DOHH2 (cell line): Measurements from ENCODE around the gene KIF5C.

Experiments used
- EZH2phosphoT487 ChIP-seq: fragments of 200-600 bp; sonication (generic); IDR thresholded peaks from 2 replicates; pipeline ENCODE4 v1.6.1; 2017; ENCODE audit warnings: borderline replicate concordance, mild to moderate bottlenecking, antibody characterized with exemption, low read length, moderate library complexity, mixed read lengths
- TF ChIP-seq, protein P1 (sequence below): fragments of 200-600 bp; sonication (generic); IDR thresholded peaks from one replicate; pipeline ENCODE4 v1.5.1; 2014; ENCODE audit warnings: antibody characterized with exemption, mild to moderate bottlenecking, low read depth, low read length; ENCODE audit not compliant: poor library complexity, severe bottlenecking

DNA sequence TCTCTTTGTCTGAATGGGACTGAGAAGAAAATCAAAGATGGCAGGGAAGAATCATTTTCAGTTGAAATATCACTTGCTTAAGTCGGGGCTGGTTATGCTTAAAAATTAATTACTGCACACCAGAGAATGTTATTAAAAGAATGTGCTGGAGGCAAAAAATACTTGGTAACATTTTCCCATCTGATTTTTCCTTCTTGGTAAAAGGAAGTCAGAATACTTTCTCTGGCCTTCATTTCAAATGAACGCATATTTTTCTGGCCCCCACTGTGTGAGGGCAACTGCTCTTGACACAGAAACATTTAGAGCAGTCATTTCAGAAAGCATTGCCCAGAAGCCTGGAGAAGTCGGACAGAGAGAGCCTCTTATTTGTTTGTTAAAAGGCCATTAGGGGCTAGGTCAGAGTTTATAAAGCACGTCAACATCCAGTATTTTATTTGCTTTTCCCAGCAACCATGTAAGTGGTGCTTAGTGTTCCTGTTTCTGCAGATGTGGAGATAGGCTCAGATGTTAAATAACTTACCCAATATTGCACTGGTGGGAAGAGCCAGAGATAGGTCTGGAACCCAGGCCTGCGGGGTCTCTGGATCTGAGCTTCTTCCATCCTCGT, 130.5 kb downstream of the KIF5C start:
- TF ChIP-seq, protein P1, sequence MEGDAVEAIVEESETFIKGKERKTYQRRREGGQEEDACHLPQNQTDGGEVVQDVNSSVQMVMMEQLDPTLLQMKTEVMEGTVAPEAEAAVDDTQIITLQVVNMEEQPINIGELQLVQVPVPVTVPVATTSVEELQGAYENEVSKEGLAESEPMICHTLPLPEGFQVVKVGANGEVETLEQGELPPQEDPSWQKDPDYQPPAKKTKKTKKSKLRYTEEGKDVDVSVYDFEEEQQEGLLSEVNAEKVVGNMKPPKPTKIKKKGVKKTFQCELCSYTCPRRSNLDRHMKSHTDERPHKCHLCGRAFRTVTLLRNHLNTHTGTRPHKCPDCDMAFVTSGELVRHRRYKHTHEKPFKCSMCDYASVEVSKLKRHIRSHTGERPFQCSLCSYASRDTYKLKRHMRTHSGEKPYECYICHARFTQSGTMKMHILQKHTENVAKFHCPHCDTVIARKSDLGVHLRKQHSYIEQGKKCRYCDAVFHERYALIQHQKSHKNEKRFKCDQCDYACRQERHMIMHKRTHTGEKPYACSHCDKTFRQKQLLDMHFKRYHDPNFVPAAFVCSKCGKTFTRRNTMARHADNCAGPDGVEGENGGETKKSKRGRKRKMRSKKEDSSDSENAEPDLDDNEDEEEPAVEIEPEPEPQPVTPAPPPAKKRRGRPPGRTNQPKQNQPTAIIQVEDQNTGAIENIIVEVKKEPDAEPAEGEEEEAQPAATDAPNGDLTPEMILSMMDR, result no peak
- no peak for TF ChIP-seq EZH2phosphoT487
